HG03571 (cell line): ENCODE data around the gene WNK1.
A peak's percentile ranks its signal among the peaks of the same experiment; 100 is the strongest.
"Not testable (repeated sequence)": the region's sequence is repeated elsewhere in the genome, so short reads cannot be mapped to it uniquely, and the experiment has no call there.

Experiments
- ATAC-seq: cut with Tn5 transposase; IDR thresholded peaks from one replicate; pipeline ENCODE4 v1.9.1; 2021; ENCODE audit not compliant: unreplicated experiment

WNK1 gene

DNA sequence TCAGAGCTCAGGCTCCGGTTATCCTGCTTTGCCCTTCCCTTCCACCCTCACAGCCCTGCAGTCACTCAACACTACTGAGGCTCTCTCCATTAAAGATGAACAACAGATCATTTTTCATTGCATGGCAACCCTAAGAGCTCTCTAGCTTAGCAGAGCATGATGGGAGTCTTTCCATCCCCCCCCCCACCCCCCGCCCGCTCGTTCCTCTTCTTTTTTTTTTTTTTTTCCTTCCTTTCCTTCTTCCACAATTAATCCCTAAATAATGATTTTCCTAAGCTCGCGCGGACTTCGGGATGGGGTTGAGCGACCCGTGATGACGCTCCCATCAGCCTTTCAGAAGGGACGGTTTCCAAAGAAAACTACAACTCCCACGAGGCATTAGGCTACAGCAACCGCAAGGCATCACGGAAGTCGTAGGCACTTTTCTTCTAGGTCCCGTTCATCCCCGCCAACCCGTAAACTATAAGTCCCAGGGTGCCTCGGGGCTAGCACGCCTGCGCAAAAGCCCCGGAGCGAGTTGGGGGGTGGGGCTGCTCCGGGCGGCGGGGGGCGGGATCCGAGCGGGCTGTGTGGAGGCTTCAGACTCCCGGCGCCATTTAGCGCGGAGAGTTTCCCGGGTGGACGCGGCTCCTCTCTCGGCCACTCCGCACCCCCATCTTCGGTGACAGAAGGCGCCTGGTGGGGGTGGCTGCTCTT, at the start of gene WNK1:
Gene WNK1, plus strand, starts transcription at position 581 of the 696 bp plus-strand sequence. CDS start 987 bp downstream, outside the sequence.
- peak; percentile 47 for ATAC-seq

DNA sequence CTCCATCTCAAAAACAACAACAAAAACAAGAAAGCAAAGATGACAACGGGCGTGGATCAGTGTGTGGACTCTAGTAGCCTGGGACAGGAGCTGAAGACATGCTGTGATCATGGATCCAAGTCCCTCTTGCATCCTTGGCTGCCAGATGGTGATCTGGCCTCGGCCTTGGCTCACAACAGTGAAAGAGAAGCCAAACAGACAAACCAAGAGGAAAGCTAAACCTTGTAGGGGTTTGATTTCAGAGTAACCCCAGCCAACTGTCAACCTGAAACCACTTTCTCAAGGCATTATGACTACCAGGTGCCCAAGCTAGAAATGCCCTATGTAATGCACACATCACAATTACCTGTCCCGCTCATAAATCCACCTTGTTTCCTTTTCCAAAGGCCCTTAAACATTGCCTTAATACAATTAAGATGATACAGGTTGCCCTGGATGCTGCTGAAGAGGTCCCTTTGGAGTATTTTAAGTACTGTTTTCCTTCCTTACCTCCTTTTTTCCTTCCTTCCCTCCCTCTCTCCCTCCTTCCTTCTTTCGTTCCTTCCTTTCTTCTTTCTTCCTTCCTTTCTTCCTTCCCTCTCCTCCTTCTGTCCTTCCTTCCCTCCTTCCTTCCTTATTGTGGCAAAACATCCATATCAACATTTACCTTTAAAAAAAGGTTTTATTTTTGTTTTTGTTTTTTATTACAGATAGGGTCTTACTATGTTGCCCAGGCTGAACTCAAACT, 47.7 kb upstream of the WNK1 start:
- no peak for ATAC-seq

DNA sequence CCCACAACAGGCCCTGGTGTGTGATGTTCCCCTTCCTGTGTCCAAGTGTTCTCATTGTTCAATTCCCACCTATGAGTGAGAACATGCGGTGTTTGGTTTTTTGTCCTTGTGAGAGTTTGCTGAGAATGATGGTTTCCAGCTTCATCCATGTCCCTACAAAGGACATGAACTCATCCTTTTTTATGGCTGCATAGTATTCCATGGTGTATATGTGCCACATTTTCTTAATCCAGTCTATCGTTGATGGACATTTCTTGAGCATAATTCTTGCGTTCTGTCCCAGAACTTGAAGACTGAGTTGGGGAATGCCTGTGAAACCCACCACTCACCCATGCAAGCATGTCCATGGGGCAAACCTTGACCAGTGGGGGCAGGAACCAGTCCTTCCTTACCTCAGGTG, 44.3 kb upstream of the WNK1 start:
- ATAC-seq = not testable (repeated sequence)

DNA sequence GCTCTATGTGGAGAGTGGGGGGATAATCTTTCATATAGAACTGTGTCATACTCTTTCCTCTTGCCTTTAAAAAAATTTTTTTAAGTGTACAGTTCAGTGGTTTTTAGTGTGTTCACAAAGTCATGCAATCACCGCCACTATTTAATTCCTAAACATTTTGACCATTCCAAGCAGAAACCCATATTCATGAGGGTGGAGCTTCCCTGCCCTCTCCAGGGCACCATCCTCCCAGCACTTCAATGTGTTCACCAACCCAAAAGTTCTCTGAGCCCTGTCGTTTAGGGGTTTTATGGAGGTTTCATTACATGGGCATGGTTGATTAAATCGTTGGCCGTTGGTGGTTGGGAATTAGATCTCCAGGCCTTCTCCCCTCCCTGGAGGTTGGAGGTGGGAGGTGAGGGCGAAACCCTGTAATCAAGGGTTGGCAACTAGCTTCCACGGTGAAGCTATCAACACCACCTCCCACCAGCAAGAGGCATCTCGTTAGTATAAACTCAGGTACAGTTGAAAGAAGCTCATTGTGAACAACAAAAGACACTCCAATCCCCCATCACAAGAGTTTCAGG, 42.8 kb upstream of the WNK1 start:
- no peak for ATAC-seq

DNA sequence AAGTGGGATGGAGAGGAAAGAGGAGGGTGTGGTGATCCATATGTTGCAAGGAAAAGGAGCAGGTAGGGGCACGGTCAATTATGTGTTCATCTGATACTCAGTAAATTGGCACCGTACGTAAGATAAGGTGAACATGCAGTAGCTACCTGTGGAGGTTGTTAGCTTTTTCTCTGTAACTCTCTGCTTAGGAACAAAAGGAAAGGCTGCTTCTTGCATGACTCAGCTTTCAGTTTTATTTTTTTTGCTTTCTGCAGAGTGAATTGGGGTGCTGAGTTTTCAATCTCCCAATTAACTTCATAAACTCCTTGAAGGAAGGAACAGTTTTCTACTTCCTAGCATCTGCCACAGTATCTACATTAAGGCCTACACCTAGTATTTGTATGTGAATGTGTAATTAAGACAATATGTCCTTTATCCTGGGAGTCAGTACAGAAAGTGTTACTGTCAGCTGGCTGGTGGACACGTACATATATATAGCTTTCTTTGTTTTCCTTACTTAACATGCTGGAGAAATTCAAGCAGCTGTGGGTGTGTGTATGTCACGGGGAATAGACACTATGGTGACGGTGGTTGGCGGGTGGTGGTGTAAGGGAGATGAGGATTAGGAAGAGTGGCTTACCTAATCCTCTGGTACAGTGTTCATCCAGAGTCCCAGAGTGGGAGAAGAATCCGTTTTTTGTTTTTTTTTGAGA, 40.1 kb upstream of the WNK1 start:
- no peak for ATAC-seq

DNA sequence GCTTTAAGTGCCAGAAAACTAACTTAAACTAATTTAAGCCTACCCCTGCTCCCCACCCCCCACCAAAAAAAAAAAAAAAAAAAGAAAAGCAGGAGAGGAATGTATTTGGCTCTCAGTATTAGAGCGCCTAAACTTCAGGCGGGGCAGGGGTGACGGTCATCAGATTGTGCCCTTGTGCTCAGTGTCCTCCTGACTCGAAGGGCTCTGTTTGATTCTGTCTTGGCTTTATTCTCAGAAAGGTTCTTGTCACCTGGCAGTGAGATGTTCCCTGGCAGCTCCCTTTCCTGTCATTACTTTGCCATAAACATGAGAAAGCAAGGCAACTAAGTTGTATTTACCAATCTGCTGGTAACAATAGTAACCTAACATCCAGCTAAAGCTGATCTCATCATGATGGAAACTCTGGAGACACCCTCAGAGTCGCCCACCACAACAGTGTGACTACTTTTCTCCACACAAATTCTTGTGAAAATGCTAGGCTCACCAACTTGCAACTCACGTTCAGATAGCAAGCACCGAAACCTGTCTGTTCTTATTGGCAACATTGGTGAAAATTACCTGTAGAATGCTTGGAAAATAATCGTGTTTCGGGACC, 39.0 kb upstream of the WNK1 start:
- ATAC-seq = no peak

DNA sequence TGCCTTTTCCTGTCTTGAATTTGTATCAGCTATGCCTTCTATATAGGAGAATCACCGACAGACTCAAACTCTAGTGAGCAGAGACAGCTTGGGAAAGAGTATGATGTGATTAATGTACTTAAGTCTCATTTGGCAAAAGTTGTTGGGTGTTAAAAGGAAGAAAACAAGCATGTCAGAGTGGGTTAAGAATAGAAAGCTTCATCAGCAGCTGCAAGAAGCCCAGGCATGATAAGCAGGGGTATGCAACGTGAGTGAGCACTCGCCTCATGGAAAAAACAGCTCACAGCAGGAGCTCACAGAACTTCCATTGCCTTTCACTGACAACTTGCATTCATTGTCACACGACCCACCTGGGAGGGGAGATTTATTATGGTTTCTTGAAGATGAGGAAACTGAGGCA, 35.9 kb upstream of the WNK1 start:
- ATAC-seq = no peak

DNA sequence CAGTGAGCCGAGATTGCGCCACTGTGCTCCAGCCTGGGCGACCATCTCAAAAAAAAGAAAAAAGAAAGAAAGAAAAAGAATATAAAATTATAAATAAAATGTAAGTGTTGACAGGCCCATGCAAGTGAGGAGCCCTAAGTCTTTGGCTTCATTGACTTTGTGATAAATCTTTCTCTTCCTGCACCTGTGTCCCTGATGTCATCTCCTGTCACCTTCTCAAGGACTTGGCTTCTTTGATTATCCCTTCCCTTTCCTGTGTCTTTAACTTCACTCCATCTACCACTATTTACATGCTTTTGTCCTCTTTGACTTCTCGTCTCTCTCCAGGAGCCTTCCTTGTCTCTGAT, 33.6 kb upstream of the WNK1 start:
- ATAC-seq = no peak

DNA sequence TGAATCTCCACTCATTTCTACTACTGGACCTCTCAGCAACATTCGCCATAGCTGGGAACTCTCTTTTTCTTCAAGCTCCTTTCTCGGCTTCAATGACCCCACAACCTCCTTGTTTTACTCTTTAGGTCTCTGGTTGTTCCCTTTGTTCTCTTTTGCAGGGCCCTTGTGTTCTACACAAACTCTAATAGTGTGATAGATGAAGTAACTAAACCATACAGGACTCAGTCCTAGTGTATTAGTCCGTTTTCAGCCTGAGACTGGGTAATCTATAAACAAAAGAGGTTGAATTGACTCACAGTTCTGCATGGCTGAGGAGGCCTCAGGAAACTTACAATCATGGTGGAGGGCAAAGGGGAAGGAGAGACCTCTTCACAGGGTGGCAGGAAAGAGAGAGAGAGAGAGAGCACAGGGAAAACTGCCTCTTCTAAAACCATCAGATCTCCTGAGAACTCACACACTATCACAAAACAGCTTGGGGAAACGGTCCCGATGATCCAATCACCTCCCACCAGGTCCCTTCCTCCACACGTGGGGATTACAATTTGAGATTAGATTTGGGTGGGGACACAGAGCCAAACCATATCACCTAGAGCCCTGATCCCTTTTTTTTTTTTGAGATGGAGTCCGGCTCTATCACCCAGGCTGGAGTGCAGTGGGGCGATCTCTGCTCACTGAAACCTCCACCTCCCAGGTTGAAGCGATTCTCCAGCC, 32.0 kb upstream of the WNK1 start:
- ATAC-seq = no peak

DNA sequence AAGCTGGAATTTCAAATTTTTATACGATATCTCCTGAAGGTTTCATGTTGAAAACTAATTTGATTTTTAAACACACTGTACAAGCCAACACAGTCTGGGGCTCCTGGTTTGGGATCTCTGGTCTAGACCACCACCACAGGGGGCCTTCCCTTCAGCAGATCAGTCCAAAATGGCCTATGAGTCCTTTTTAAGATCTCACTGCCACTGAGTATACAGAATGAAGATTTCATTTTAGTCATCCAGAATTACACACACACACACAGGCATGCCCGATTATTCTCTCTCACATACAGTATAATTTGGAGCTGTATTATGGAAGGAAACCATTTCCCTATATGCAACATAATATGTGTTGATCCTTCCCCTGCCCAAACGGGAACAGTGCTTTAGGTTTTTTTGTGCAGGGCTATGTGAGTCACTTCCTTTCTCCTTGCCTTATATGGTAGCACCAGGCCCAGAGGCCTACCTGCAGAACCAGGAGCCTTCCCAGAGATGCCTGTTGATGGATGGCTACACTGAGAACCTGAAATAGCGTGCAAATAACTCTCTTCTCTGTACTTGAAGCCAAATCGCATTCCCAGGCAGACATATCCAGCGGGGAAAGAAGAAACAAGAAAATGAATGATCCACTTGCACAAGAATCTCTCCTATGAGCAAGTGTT, 28.1 kb upstream of the WNK1 start:
- ATAC-seq = no peak

DNA sequence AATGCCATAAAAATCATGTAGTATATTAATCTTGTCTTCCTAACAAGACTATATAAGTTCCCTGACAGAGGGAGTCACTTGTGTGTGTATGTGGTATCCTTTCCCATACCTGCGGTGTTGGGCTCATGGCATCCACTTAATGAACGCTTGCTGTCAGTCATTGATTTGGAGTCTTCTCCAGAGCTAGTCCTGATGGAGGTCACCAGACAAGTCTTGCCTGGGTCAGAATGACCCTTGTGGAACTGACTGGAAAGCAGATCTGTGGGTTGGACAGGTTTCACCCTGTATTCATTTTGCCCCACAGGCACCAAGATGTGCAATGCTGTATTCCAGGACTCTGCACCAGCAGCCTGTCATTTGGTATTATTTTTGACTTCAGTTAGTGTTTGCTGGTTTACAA, 27.3 kb upstream of the WNK1 start:
- ATAC-seq = no peak

DNA sequence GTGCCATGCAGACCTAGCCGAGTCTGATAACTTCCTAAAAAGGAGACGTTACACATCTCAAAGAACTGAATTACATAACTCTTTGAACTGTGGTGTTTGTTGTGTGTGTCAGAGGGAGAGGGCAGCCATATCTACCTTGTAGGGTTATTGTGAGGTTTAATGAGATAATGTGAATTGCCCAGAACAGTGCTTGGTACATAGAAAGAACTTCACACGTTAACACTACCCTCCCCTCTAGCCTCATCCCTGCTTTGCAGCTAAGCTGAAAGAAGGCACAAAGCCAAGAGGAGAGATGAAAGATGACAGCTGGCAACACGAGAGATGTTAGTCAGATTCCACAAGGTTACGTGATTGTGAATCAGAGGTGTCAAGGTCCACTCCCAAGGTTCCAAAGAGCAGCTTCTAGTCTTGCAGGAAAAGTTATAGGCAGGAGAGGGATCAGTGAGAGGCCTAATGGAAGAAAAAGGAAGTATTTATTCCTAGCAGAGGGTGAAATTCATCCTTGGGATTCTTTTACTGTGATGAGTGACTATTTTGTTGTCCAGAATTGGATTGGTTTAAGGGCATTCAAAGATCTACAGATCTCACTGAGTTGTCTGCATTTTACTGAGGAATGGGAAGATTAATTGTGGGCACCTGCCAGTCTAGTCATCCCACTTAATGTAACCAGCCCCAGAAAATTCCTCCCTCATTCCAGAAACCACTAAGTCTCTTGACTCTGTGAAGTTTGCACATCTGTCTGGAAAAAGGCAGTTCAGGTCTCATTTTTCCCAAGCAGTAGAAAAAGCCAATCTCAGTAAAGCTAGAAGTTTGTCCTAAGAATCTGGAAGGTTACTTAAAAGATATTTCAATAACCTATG, 25.9 kb upstream of the WNK1 start:
- no peak for ATAC-seq

DNA sequence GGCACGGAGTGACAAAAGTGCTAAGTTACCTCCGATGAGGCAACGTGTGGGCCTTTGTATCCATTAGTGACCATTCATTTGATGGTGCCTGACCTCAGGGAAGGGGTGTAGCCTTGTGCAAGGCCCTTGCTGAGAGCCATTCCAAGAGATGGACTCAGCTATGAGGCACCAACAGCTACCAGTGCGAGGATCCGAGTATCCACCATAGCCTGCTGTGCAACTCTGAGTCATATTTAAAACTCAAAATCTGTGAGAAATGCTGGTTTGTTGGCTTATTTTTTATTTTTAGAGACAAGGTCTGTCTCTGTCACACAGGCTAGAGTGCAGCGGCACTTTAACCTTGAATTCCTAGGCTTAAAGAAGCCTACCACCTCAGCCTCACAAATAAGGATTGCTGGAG, 25.1 kb upstream of the WNK1 start:
- ATAC-seq = no peak

DNA sequence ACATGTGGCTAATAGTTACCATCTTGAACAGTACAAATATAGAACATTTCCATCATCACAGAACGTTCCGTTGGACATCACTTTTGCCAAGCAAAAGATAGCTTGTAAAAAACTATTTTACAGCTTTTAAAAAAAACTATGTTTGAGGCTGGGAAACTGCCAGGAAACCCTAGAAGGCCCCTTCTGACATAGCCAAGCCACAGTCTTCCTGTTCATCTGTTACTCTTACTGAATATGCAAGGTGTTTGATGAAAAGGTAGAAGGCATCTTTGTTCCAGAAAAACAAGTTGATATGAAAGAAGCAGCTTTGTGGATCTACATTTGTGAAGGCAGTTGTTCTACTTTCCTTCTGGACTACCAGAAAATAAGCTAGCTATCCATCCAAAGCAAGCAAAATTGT, 23.6 kb upstream of the WNK1 start:
- ATAC-seq = no peak

DNA sequence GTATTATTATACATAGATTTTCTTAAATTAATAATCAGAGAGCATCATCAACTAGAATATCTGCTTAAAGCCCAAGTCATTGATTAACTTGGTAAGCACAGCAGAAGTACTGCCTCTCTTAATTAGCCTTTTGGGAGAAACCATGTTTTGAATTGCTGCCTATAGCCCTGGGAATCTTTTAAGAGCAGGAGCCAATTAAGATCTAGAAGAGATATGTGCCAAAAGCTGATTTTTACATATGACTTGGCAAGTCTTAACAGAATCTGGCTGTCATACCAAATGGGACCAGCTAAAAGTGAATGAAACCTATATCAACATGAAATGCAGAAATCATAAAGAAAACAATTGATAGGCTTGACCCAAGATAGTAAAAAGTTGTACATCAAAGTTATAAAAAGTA, 23.2 kb upstream of the WNK1 start:
- no peak for ATAC-seq

DNA sequence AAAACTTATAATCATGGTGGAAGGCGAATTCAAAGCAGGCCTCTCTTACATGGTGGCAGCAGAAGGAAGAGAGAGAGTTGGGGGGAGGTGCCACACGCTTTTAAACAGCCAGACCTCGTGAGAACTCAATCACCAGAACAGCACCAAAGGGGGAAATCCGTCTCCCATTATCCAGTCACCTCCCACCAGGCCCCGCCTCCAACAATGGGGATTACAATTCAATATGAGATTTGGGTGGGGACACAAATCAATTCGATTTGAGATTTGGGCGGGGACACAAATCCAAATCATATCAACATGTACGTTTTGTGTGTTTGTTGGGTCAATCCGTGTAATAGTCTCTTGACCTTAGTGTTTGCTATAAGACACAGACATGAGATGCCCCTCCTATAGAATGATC, 21.8 kb upstream of the WNK1 start:
- ATAC-seq = no peak

DNA sequence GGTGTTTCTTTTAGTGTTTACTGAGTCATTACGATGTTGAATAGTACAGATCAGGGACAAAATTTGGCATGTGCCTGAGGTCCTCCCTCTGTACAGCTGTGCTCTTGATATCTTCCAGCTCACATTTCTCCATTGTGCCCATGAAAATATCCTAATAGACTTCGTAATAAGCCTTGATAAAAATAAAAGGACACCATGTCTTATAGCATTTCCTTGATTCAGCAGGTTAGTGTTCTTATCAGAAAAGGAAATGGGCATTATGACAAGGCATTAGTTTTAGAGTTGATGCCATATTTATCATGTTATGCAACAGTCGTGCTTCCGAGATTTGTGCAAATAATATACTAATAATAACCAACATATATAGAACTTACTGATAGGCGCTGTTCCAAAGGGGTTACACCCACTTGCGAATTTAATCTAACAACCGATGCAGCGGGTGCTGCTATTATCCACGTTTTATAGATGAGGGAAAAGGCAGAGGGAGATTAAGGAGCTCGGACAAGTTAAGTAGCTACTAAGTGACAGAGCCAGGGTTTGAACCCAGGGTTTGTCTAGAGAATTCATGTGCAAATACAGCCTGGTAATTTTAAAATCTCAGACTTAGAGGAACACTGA, 15.1 kb upstream of the WNK1 start:
- no peak for ATAC-seq

DNA sequence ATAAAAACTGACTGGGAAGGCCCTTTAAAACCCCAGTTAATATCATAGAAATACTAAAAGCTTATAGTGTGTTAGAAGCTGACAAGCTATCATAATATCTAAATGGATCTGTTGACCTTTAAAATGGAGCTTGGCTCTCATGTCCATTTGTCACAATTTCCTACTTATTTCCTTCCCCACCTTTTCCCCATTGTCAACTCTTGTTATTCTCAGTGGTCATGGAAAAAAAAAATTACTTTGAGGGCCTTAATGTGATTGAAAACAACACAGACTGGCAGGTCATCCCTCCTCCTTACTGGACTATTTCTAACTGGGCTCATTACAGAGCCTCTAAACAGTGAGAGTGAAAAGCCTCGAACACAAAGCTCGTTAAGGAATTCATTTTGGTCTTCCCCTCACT, 13.7 kb upstream of the WNK1 start:
- ATAC-seq = no peak

DNA sequence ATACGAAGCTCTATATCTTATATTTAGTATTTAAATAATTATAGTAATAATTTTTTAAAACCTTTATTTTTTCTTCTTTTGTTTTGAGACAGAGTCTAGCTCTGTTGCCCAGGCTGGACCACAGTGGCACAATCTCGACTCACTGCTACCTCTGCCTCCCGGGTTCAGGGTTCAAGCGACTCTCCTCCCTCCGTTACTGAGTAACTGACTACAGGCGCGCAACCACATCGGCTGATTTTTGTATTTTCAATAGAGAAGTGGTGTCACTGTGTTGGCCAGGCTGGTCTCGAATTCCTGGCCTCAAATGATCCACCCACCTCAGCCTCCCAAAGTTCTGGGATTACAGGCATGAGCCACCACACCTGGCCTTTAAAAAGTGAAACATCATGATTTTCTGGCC, 13.0 kb upstream of the WNK1 start:
- ATAC-seq = no peak
